ENCODE data around the gene CLRN1. TPM values are rescaled to one million over a fixed set of nuclear protein-coding genes. Genes with fewer than 3 reads are reported as not detected.

Gene CLRN1
- total and polyA plus RNA-seq, 2 donors (not counting 1 experiment from before 2014, with no cell fraction given): not detected

GRCh38 chr3:150889106-150889505 is 83.4 kb downstream of the CLRN1 start:
- Histone ChIP-seq H4K20me1 (ENCODE audit: control insufficient read depth, extremely low read depth, insufficient read depth, low read length) (no peaks in the 10 kb centered on the region), H3K4me2 (ENCODE audit: extremely low read depth, insufficient read depth, low read length) (no peak overlapping the region), H3K9ac (ENCODE audit: insufficient read depth, low read length) (no peak overlapping the region), H3K9me3 (ENCODE audit: control insufficient read depth, insufficient read depth, low read depth, low read length) (no peaks in the 10 kb centered on the region), H3K27me3 (ENCODE audit: control insufficient read depth, insufficient read depth, low read length) (peaks cover 5% of the 10 kb centered on the region), H3K27ac (ENCODE audit: insufficient read depth, low read length) (no peak overlapping the region), H3K4me3 (replicated peaks in 1 of 4; ENCODE audit: control extremely low read depth in 1 of 4, insufficient read depth in 1 of 4, low read depth in 3 of 4, low read length in 4 of 4) (no peak overlapping the region), H2AFZ (ENCODE audit: low read length) (no peak overlapping the region), H3K4me1 (ENCODE audit: control insufficient read depth, extremely low read depth, insufficient read depth, low read length) (no peaks in the 10 kb centered on the region), H3K79me2 (ENCODE audit: control insufficient read depth, insufficient read depth, low read length) (no peaks in the 10 kb centered on the region), H3K36me3 (ENCODE audit: control insufficient read depth, insufficient read depth, low read length) (no peaks in the 10 kb centered on the region)
- DNase-seq (ENCODE audit: low read depth in 2 of 2): no peak
- no peak for TF ChIP-seq CTCF (conservative IDR thresholded peaks at IDR 0.05 in 1 of 2, IDR thresholded peaks at IDR 0.05 in 1 of 2; ENCODE audit: low read depth in 1 of 2, low read length in 2 of 2)
- TF ChIP-seq EZH2 (IDR thresholded peaks at IDR 0.05; ENCODE audit: low read length, missing control alignments): no peak

- H3K27ac ChIP-seq (ENCODE audit: insufficient read depth, low read length): no peak overlapping the region
- peak in 1 of 2 donors; percentile 45 for DNase-seq (ENCODE audit: low read depth in 2 of 2)
- no peaks in the 10 kb centered on the region for H4K20me1 ChIP-seq (ENCODE audit: control insufficient read depth, extremely low read depth, insufficient read depth, low read length)
- H3K4me1 ChIP-seq (ENCODE audit: control insufficient read depth, extremely low read depth, insufficient read depth, low read length): no peaks in the 10 kb centered on the region
- no peaks in the 10 kb centered on the region for H3K36me3 ChIP-seq (ENCODE audit: control insufficient read depth, insufficient read depth, low read length)
- no peaks in the 10 kb centered on the region for H3K9me3 ChIP-seq (ENCODE audit: control insufficient read depth, insufficient read depth, low read depth, low read length)
- no peak for TF ChIP-seq CTCF (conservative IDR thresholded peaks at IDR 0.05 in 1 of 2, IDR thresholded peaks at IDR 0.05 in 1 of 2; ENCODE audit: low read depth in 1 of 2, low read length in 2 of 2)
- TF ChIP-seq EZH2 (IDR thresholded peaks at IDR 0.05; ENCODE audit: low read length, missing control alignments): no peak
- no peak overlapping the region for H2AFZ ChIP-seq (ENCODE audit: low read length)
- H3K4me3 ChIP-seq (replicated peaks in 1 of 4; ENCODE audit: control extremely low read depth in 1 of 4, insufficient read depth in 1 of 4, low read depth in 3 of 4, low read length in 4 of 4): no peak overlapping the region
- no peak overlapping the region for H3K9ac ChIP-seq (ENCODE audit: insufficient read depth, low read length)
- no peaks in the 10 kb centered on the region for H3K79me2 ChIP-seq (ENCODE audit: control insufficient read depth, insufficient read depth, low read length)
- H3K27me3 ChIP-seq (ENCODE audit: control insufficient read depth, insufficient read depth, low read length): peaks cover 8% of the 10 kb centered on the region
- no peak overlapping the region for H3K4me2 ChIP-seq (ENCODE audit: extremely low read depth, insufficient read depth, low read length)
Measured at GRCh38 chr3:150887031-150887430, 85.5 kb downstream of the CLRN1 start.

GRCh38 chr3:150885535-150885934 is 87.0 kb downstream of the CLRN1 start:
- no peak overlapping the region for H3K4me3 ChIP-seq (replicated peaks in 1 of 4; ENCODE audit: control extremely low read depth in 1 of 4, insufficient read depth in 1 of 4, low read depth in 3 of 4, low read length in 4 of 4)
- peaks cover 10% of the 10 kb centered on the region for H3K27me3 ChIP-seq (ENCODE audit: control insufficient read depth, insufficient read depth, low read length)
- H3K4me1 ChIP-seq (ENCODE audit: control insufficient read depth, extremely low read depth, insufficient read depth, low read length): no peaks in the 10 kb centered on the region
- no peak overlapping the region for H3K27ac ChIP-seq (ENCODE audit: insufficient read depth, low read length)
- DNase-seq (ENCODE audit: low read depth in 2 of 2): no peak
- H3K9me3 ChIP-seq (ENCODE audit: control insufficient read depth, insufficient read depth, low read depth, low read length): no peaks in the 10 kb centered on the region
- H3K79me2 ChIP-seq (ENCODE audit: control insufficient read depth, insufficient read depth, low read length): no peaks in the 10 kb centered on the region
- H4K20me1 ChIP-seq (ENCODE audit: control insufficient read depth, extremely low read depth, insufficient read depth, low read length): no peaks in the 10 kb centered on the region
- H3K36me3 ChIP-seq (ENCODE audit: control insufficient read depth, insufficient read depth, low read length): no peaks in the 10 kb centered on the region
- H2AFZ ChIP-seq (ENCODE audit: low read length): no peak overlapping the region
- H3K9ac ChIP-seq (ENCODE audit: insufficient read depth, low read length): no peak overlapping the region
- no peak overlapping the region for H3K4me2 ChIP-seq (ENCODE audit: extremely low read depth, insufficient read depth, low read length)
- TF ChIP-seq CTCF (conservative IDR thresholded peaks at IDR 0.05 in 1 of 2, IDR thresholded peaks at IDR 0.05 in 1 of 2; ENCODE audit: low read depth in 1 of 2, low read length in 2 of 2) (no peak), EZH2 (IDR thresholded peaks at IDR 0.05; ENCODE audit: low read length, missing control alignments) (no peak)

Measured in fibroblast of lung (primary cell).